GM19468 (cell line): ENCODE data around the gene CCNY.
"Not testable (repeated sequence)": the region's sequence is repeated elsewhere in the genome, so short reads cannot be mapped to it uniquely, and the experiment has no call there.

Experiments used
- ATAC-seq: cut with Tn5 transposase; IDR thresholded peaks from one replicate; pipeline ENCODE4 v1.9.1; 2021; ENCODE audit warnings: mild to moderate bottlenecking, moderate library complexity, moderate number of reproducible peaks; ENCODE audit not compliant: unreplicated experiment; ENCODE audit errors: extremely low read depth

Gene CCNY

GRCh38 chr10:35503578-35503977, 167.3 kb downstream of the CCNY start:
- no peak for ATAC-seq

- no peak for ATAC-seq
Observed at GRCh38 chr10:35504132-35504531, 167.8 kb downstream of the CCNY start.

- no peak for ATAC-seq
Observed at GRCh38 chr10:35505241-35505873, 169.0 kb downstream of the CCNY start.

- ATAC-seq: no peak
Observed at GRCh38 chr10:35506741-35507140, 170.4 kb downstream of the CCNY start.

GRCh38 chr10:35507519-35508109, 171.3 kb downstream of the CCNY start:
- no peak for ATAC-seq

GRCh38 chr10:35508647-35509046, 172.3 kb downstream of the CCNY start:
- ATAC-seq: no peak

GRCh38 chr10:35510891-35511290, 174.6 kb downstream of the CCNY start:
- no peak for ATAC-seq

GRCh38 chr10:35511647-35512046, 175.3 kb downstream of the CCNY start:
- ATAC-seq: no peak

- ATAC-seq: no peak
Observed at GRCh38 chr10:35516102-35516670, 179.9 kb downstream of the CCNY start.

- ATAC-seq: no peak
Observed at GRCh38 chr10:35517431-35518181, 181.3 kb downstream of the CCNY start.

- ATAC-seq: not testable (repeated sequence)
Observed at GRCh38 chr10:35518187-35518586, 181.9 kb downstream of the CCNY start.

GRCh38 chr10:35520996-35521395, 184.7 kb downstream of the CCNY start:
- ATAC-seq: no peak

GRCh38 chr10:35523670-35524225, 187.4 kb downstream of the CCNY start:
- ATAC-seq: no peak

GRCh38 chr10:35526746-35527145, 190.4 kb downstream of the CCNY start:
- ATAC-seq: no peak

- ATAC-seq: no peak
Observed at GRCh38 chr10:35532141-35532540, 195.8 kb downstream of the CCNY start.

- no peak for ATAC-seq
Observed at GRCh38 chr10:35533565-35533964, 197.3 kb downstream of the CCNY start.

GRCh38 chr10:35535136-35535535, 198.8 kb downstream of the CCNY start:
- no peak for ATAC-seq

- no peak for ATAC-seq
Observed at GRCh38 chr10:35536789-35537188, 200.5 kb downstream of the CCNY start.

GRCh38 chr10:35537925-35538324, 201.6 kb downstream of the CCNY start:
- not testable (repeated sequence) for ATAC-seq

GRCh38 chr10:35540296-35541164, 204.2 kb downstream of the CCNY start:
- ATAC-seq: no peak
